Ascending aorta (tissue), 2 donors: ENCODE results near the gene KLHL6. TPM values are rescaled to one million over a fixed set of nuclear protein-coding genes. Genes with fewer than 3 reads are reported as not detected.

ENCODE experiments used
- DNase-seq, 2 donors: peaks; one replicate each; pipeline ENCODE4 v3.0.0-alpha.2; 2019; ENCODE audit warnings: low spot score in 2 of 2
- H3K27ac ChIP-seq, 2 donors: fragments of 200-600 bp; sonication (generic); one replicate each; pipeline ENCODE4 v1.5.1; 2016 to 2017; ENCODE audit warnings: mild to moderate bottlenecking in 1 of 2
- H3K27me3 ChIP-seq: fragments of 200-600 bp; sonication (generic); one replicate; pipeline ENCODE4 v1.5.1; 2017
- H3K36me3 ChIP-seq, 2 donors: fragments of 200-600 bp; sonication (generic); one replicate each; pipeline ENCODE4 v1.5.1; 2016
- H3K4me1 ChIP-seq, 2 donors: fragments of 200-600 bp; sonication (generic); one replicate each; pipeline ENCODE4 v1.5.1; 2016 to 2017; ENCODE audit warnings: mild to moderate bottlenecking in 1 of 2
- H3K4me3 ChIP-seq, 2 donors: fragments of 200-600 bp; sonication (generic); one replicate each; pipeline ENCODE4 v1.5.1; 2016 to 2017; ENCODE audit warnings: mild to moderate bottlenecking in 1 of 2
- H3K9me3 ChIP-seq, 2 donors: fragments of 200-600 bp; sonication (generic); one replicate each; pipeline ENCODE4 v1.5.1; 2016
- intact Hi-C: fragments of 100-400 bp; cut with DNase I; formaldehyde crosslinking; loops from one replicate; pipeline ENCODE4 v1.15.1; 2023
- total RNA-seq: library from RNA; depleted of rRNA; stranded (reverse); fragments of >200 nt; gene quantifications from one replicate; pipeline ENCODE4 v1.1.0, GENCODE V29; 2016
- TF ChIP-seq, protein P1 (sequence below), 3 experiments: fragments of 200-600 bp in 2 of 3; fragments of 450-650 bp in 1 of 3; sonication (generic) in 2 of 3; IDR thresholded peaks; one replicate each; pipeline ENCODE4 v1.5.1; 2016 to 2019; ENCODE audit warnings: antibody characterized with exemption in 3 of 3, mild to moderate bottlenecking in 1 of 3, moderate library complexity in 1 of 3

Gene KLHL6
- total RNA-seq, 1 donor from 2014 or later: 1.5 TPM

DNA sequence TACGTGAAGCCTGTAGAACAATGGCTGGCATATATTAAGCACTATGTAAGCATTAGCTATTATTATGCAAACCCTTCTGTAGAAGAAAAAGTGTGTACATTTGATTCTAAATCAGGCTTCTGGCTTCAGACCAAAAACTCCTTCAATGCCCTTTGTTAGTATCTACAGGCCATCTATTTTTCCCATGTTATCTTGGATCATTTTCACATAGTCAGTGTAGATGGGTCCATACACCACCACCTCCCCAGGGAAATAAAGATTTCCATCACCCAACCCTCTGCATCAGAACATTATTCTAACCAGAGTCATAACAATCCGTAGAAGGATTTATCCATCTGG, 8.0 kb upstream of the KLHL6 start:
- Histone ChIP-seq H3K4me3 (no peak overlapping the region), H3K36me3 (no peaks in the 10 kb centered on the region), H3K27me3 (no peaks in the 10 kb centered on the region), H3K9me3 (peaks cover 0 to 4% of the 10 kb centered on the region in 2 donors), H3K4me1 (no peaks in the 10 kb centered on the region), H3K27ac (no peak overlapping the region)
- TF ChIP-seq, protein P1, sequence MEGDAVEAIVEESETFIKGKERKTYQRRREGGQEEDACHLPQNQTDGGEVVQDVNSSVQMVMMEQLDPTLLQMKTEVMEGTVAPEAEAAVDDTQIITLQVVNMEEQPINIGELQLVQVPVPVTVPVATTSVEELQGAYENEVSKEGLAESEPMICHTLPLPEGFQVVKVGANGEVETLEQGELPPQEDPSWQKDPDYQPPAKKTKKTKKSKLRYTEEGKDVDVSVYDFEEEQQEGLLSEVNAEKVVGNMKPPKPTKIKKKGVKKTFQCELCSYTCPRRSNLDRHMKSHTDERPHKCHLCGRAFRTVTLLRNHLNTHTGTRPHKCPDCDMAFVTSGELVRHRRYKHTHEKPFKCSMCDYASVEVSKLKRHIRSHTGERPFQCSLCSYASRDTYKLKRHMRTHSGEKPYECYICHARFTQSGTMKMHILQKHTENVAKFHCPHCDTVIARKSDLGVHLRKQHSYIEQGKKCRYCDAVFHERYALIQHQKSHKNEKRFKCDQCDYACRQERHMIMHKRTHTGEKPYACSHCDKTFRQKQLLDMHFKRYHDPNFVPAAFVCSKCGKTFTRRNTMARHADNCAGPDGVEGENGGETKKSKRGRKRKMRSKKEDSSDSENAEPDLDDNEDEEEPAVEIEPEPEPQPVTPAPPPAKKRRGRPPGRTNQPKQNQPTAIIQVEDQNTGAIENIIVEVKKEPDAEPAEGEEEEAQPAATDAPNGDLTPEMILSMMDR (IDR thresholded peaks at IDR 0.05): no peak
- no peak for DNase-seq
- intact Hi-C loops: no loop called here

DNA sequence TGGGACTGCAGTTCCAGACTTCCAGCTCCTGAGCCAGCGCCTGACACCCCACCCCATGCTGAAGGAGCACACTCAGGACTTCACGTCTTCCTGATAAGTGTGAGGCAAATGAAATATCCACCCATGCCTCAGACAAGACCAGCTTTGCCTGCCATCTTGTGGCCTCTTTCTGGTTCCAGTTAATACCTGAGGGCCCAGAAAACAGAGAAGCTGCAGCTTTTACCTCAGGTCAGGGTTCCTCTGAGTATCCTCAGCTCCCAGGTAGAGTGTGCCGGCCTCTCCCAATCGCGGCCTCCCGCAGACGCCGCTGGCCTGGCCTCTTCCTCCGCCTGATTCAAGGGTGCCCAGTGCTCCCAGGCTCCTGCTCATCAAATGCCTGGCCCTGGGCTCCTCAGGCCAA, 5.1 kb upstream of the KLHL6 start:
- no peak overlapping the region for H3K4me3 ChIP-seq
- no peaks in the 10 kb centered on the region for H3K27me3 ChIP-seq
- DNase-seq: no peak
- intact Hi-C loops: no loop called here
- peaks cover 0 to 4% of the 10 kb centered on the region in 2 donors for H3K9me3 ChIP-seq
- no peaks in the 10 kb centered on the region for H3K36me3 ChIP-seq
- H3K27ac ChIP-seq: no peak overlapping the region
- no peaks in the 10 kb centered on the region for H3K4me1 ChIP-seq
- TF ChIP-seq, protein P1 (IDR thresholded peaks at IDR 0.05): no peak

DNA sequence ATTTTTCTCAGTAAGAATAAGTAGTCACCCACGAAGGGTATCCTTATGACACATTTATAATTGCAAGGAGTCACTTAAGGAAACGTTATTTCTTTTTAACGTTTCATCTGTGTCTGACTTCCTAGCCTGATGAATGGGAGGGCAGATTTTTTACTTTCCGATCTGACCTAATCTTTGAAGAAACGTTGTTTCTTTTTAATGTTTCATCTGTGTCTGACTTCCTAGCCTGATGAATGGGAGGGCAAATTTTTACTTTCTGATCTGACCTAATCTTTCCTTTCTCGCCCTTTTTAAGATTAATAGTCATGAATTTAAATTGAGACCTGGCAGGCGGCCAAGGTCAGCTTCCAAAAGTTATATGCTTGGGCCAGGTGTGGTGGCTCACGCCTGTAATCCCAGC, 3.0 kb upstream of the KLHL6 start:
- intact Hi-C loops: no loop called here
- H3K27me3 ChIP-seq: no peaks in the 10 kb centered on the region

DNA sequence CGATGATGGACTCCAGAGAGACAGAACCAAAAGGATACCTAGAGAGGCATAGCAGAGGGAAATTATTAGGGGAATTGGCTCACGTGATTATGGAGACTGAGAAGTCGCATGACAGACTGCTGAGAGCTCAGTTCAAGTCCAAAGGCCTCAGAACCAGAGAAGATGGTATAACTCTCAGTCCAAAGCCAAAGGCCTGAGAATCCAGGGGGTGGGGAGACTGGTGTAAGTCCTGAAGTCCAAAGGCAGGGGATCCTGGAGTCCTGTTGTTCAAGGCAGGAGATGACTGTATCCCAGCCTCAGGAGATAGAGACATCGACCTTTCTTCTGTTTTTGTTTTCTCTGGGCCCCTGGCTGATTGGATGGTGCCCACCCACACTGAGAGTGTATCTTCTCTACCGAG, 1.2 kb upstream of the KLHL6 start:
- Histone ChIP-seq H3K27ac (no peak overlapping the region), H3K4me3 (no peak overlapping the region), H3K9me3 (no peaks in the 10 kb centered on the region), H3K36me3 (no peaks in the 10 kb centered on the region), H3K4me1 (no peaks in the 10 kb centered on the region), H3K27me3 (no peaks in the 10 kb centered on the region)
- DNase-seq: no peak
- intact Hi-C loops: no loop called here
- TF ChIP-seq, protein P1 (IDR thresholded peaks at IDR 0.05): no peak

More for the DNA sequence above, 3.0 kb upstream of the KLHL6 start:
- TF ChIP-seq, protein P1 (IDR thresholded peaks at IDR 0.05): no peak
- Histone ChIP-seq H3K4me3 (no peak overlapping the region), H3K4me1 (no peaks in the 10 kb centered on the region), H3K9me3 (peaks cover 0 to 3% of the 10 kb centered on the region in 2 donors), H3K27ac (no peak overlapping the region), H3K36me3 (no peaks in the 10 kb centered on the region)
- DNase-seq: no peak

- TF ChIP-seq, protein P1 (IDR thresholded peaks at IDR 0.05): no peak
- H3K4me1 ChIP-seq: no peaks in the 10 kb centered on the region
- H3K27ac ChIP-seq: no peak overlapping the region
- no peaks in the 10 kb centered on the region for H3K27me3 ChIP-seq
- no peaks in the 10 kb centered on the region for H3K9me3 ChIP-seq
- H3K4me3 ChIP-seq: peak overlapping the region in 1 of 2 donors; percentile 41
- DNase-seq: no peak
- intact Hi-C loops: no loop called here
- no peaks in the 10 kb centered on the region for H3K36me3 ChIP-seq
Measured at GRCh38 chr3:183554377-183554776, 1.1 kb downstream of the KLHL6 start.

DNA sequence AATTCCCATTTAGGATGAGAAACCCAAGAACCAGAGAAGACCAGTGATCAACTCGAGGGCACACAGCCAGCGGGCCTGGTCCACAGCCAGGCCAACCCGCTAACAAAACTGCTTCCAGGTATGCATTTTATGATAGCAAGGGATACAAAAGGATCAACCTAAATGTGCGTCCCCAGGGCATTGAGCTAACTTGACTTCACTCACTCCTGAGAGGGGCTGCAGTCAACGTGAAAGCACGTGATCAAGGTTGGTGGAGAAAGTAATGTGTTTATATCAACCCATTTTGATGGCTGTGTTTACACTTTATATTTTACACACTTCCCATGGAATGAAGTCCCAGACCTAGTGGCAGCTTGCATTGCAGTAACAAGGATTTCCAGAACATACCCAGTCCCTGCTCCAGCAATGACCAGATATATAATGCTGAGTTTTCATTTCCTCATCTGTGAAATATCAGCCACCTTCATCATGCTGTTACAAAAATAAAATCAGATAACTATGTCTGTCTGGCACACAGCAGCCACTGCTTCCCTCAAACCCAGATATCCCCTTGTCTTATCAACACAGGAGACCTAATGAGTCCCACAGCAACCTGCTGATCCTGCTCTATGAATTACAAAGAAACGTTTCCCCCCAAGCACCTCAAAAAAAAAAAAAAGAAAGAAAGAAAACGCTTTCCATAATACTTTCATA, 2.0 kb downstream of the KLHL6 start:
- DNase-seq: no peak
- Histone ChIP-seq H3K27ac (no peak overlapping the region), H3K27me3 (no peaks in the 10 kb centered on the region), H3K36me3 (no peaks in the 10 kb centered on the region), H3K4me1 (no peaks in the 10 kb centered on the region), H3K4me3 (peak overlapping the region in 1 of 2 donors; percentile 26), H3K9me3 (no peaks in the 10 kb centered on the region)
- TF ChIP-seq, protein P1 (IDR thresholded peaks at IDR 0.05): no peak
- intact Hi-C loops: no loop called here
